DOHH2 (cell line): ENCODE data around the gene RENBP.

Experiments used
- H3F3A ChIP-seq: fragments of 200-600 bp; sonication (generic), shearing (Covaris generic); 2 replicates; pipeline ENCODE4 v1.6.0; 2016; ENCODE audit warnings: antibody characterized with exemption, mild to moderate bottlenecking; ENCODE audit not compliant: control insufficient read depth, insufficient read depth
- H3K27ac ChIP-seq: fragments of 200-600 bp; sonication (generic); 2 replicates; pipeline ENCODE4 v1.5.1; 2014; ENCODE audit warnings: low read depth, mild to moderate bottlenecking, low read length, moderate library complexity
- H3K27me3 ChIP-seq: fragments of 200-600 bp; sonication (generic); 2 replicates; pipeline ENCODE4 v1.6.1; 2014; ENCODE audit warnings: mild to moderate bottlenecking, low read length, mixed read lengths; ENCODE audit not compliant: control insufficient read depth
- H3K36me3 ChIP-seq: fragments of 200-600 bp; sonication (generic); 2 replicates; pipeline ENCODE4 v1.6.1; 2014; ENCODE audit warnings: mild to moderate bottlenecking, low read length, moderate library complexity, mixed read lengths; ENCODE audit not compliant: control insufficient read depth
- H3K4me1 ChIP-seq: fragments of 200-600 bp; sonication (generic); 2 replicates; pipeline ENCODE4 v1.6.1; 2014; ENCODE audit warnings: mild to moderate bottlenecking, low read length, mixed read lengths; ENCODE audit not compliant: control insufficient read depth
- H3K4me2 ChIP-seq: fragments of 200-600 bp; sonication (generic); 2 replicates; pipeline ENCODE4 v1.6.0; 2014; ENCODE audit warnings: mild to moderate bottlenecking, low read length, moderate library complexity
- H3K4me3 ChIP-seq: fragments of 200-600 bp; sonication (generic); 2 replicates; pipeline ENCODE4 v1.5.1; 2014; ENCODE audit warnings: mild to moderate bottlenecking, low read length, mixed read lengths
- H3K79me2 ChIP-seq: fragments of 200-600 bp; sonication (generic); 2 replicates; pipeline ENCODE4 v1.6.1; 2014; ENCODE audit warnings: mild to moderate bottlenecking, low read length, mixed read lengths; ENCODE audit not compliant: control insufficient read depth
- H3K9me2 ChIP-seq: fragments of 200-600 bp; sonication (generic); replicated peaks from 2 replicates; pipeline ENCODE4 v1.6.1; 2014; ENCODE audit warnings: mild to moderate bottlenecking, low read length, mixed read lengths; ENCODE audit not compliant: control insufficient read depth
- H3K9me3 ChIP-seq: fragments of 200-600 bp; sonication (generic); 2 replicates; pipeline ENCODE4 v1.6.1; 2014; ENCODE audit warnings: antibody characterized with exemption, low read length, mixed read lengths; ENCODE audit not compliant: control insufficient read depth, insufficient read depth
- H4K20me1 ChIP-seq: fragments of 200-600 bp; sonication (generic); 2 replicates; pipeline ENCODE4 v1.6.0; 2014; ENCODE audit warnings: low read depth, mild to moderate bottlenecking, antibody characterized with exemption, low read length, moderate library complexity; ENCODE audit not compliant: control insufficient read depth, insufficient read depth
- EZH2phosphoT487 ChIP-seq: fragments of 200-600 bp; sonication (generic); IDR thresholded peaks from 2 replicates; pipeline ENCODE4 v1.6.1; 2017; ENCODE audit warnings: borderline replicate concordance, mild to moderate bottlenecking, antibody characterized with exemption, low read length, moderate library complexity, mixed read lengths
- TF ChIP-seq, protein P1 (sequence below): fragments of 200-600 bp; sonication (generic); IDR thresholded peaks from one replicate; pipeline ENCODE4 v1.5.1; 2014; ENCODE audit warnings: antibody characterized with exemption, mild to moderate bottlenecking, low read depth, low read length; ENCODE audit not compliant: poor library complexity, severe bottlenecking

RENBP gene

GRCh38 chrX:153932220-153932915 lies 12.1 kb downstream of the RENBP start:
- Histone ChIP-seq H3K4me3 (no peak overlapping the region), H3K4me1 (peaks cover 23% of the 10 kb centered on the region), H3K4me2 (no peak overlapping the region), H3F3A (peaks cover 7% of the 10 kb centered on the region; the same call in 1 of the 2 replicates), H3K36me3 (peaks cover 40% of the 10 kb centered on the region), H3K27ac (no peak overlapping the region), H4K20me1 (no peaks in the 10 kb centered on the region), H3K9me3 (no peaks in the 10 kb centered on the region), H3K9me2 (no peaks in the 10 kb centered on the region), H3K27me3 (no peaks in the 10 kb centered on the region), H3K79me2 (peaks cover 29% of the 10 kb centered on the region)
- TF ChIP-seq EZH2phosphoT487: no peak
- TF ChIP-seq, protein P1, sequence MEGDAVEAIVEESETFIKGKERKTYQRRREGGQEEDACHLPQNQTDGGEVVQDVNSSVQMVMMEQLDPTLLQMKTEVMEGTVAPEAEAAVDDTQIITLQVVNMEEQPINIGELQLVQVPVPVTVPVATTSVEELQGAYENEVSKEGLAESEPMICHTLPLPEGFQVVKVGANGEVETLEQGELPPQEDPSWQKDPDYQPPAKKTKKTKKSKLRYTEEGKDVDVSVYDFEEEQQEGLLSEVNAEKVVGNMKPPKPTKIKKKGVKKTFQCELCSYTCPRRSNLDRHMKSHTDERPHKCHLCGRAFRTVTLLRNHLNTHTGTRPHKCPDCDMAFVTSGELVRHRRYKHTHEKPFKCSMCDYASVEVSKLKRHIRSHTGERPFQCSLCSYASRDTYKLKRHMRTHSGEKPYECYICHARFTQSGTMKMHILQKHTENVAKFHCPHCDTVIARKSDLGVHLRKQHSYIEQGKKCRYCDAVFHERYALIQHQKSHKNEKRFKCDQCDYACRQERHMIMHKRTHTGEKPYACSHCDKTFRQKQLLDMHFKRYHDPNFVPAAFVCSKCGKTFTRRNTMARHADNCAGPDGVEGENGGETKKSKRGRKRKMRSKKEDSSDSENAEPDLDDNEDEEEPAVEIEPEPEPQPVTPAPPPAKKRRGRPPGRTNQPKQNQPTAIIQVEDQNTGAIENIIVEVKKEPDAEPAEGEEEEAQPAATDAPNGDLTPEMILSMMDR: no peak

- Histone ChIP-seq H3K4me2 (no peak overlapping the region), H3K4me3 (no peak overlapping the region), H3F3A (peaks cover 9% of the 10 kb centered on the region; the same call in 1 of the 2 replicates), H3K36me3 (peaks cover 40% of the 10 kb centered on the region), H3K4me1 (peaks cover 28% of the 10 kb centered on the region), H3K9me2 (no peaks in the 10 kb centered on the region), H3K79me2 (peaks cover 29% of the 10 kb centered on the region), H3K9me3 (no peaks in the 10 kb centered on the region), H3K27ac (no peak overlapping the region), H3K27me3 (no peaks in the 10 kb centered on the region), H4K20me1 (no peaks in the 10 kb centered on the region)
- TF ChIP-seq, protein P1: no peak
- no peak for TF ChIP-seq EZH2phosphoT487
Observed at GRCh38 chrX:153931748-153932147, 12.7 kb downstream of the RENBP start.

GRCh38 chrX:153931151-153931550 lies 13.3 kb downstream of the RENBP start:
- H3K4me1 ChIP-seq: peaks cover 32% of the 10 kb centered on the region

More at GRCh38 chrX:153931151-153931550, 13.3 kb downstream of the RENBP start:
- Histone ChIP-seq H3K9me2 (no peaks in the 10 kb centered on the region), H3K36me3 (peaks cover 43% of the 10 kb centered on the region), H3K4me2 (no peak overlapping the region), H3K4me3 (no peak overlapping the region), H3K9me3 (no peaks in the 10 kb centered on the region), H4K20me1 (no peaks in the 10 kb centered on the region), H3K79me2 (peaks cover 29% of the 10 kb centered on the region), H3K27ac (no peak overlapping the region), H3F3A (peaks cover 9% of the 10 kb centered on the region; the same call in 1 of the 2 replicates), H3K27me3 (no peaks in the 10 kb centered on the region)
- no peak for TF ChIP-seq EZH2phosphoT487
- TF ChIP-seq, protein P1: no peak
